GM12801 (cell line): ENCODE measurements around the gene FKBP5.

Experiments
- TF ChIP-seq, protein P1 (sequence below): IDR thresholded peaks from one replicate; pipeline ENCODE4 v1.5.1; 2011; ENCODE audit warnings: control low read depth; ENCODE audit not compliant: insufficient read length; ENCODE audit errors: extremely low read depth

The FKBP5 gene

DNA sequence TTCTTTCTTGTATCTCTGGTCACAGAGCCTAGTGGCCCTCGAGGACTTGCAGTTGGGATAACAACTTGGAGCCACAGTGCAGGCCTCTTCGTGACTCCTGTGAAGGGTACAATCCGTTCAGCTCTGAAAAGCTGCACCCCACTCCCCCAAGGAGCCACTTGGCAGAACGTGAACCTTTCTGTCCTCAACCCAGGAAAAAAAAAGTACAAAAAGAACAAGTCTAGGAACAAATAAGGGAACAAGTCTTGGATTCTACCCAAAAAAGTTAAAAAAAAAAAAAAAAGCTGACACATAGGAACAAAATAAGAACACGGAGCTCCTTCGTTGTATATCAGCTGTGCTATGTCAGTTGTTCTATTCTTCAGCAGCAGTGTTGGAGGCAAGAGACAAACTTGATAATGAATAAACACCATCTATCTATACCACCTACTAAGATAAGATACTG, 98.1 kb downstream of the FKBP5 start:
- TF ChIP-seq, protein P1, sequence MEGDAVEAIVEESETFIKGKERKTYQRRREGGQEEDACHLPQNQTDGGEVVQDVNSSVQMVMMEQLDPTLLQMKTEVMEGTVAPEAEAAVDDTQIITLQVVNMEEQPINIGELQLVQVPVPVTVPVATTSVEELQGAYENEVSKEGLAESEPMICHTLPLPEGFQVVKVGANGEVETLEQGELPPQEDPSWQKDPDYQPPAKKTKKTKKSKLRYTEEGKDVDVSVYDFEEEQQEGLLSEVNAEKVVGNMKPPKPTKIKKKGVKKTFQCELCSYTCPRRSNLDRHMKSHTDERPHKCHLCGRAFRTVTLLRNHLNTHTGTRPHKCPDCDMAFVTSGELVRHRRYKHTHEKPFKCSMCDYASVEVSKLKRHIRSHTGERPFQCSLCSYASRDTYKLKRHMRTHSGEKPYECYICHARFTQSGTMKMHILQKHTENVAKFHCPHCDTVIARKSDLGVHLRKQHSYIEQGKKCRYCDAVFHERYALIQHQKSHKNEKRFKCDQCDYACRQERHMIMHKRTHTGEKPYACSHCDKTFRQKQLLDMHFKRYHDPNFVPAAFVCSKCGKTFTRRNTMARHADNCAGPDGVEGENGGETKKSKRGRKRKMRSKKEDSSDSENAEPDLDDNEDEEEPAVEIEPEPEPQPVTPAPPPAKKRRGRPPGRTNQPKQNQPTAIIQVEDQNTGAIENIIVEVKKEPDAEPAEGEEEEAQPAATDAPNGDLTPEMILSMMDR = no peak

DNA sequence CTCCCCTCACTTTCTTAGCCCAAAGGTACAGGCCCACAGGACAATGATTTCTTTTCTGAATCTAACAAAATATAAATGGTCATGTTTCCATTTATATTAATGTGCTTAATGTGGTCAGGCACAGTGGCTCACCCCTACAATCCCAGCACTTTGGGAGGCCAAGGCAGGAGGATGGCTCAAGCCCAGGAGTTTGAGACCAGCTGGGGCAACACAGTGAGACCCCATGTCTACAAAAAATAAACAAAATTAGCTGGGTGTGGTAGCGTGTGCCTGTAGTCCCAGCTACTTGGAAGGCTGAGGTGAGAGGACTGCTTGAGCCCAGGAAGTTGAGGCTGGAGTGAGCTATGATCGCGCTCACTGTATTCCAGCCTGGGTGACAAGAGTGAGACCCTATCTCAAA, 98.8 kb downstream of the FKBP5 start:
- TF ChIP-seq, protein P1 = no peak

GRCh38 chr6:35589201-35589739, 99.4 kb downstream of the FKBP5 start:
- TF ChIP-seq, protein P1 = no peak

- TF ChIP-seq, protein P1 = no peak
Measured at GRCh38 chr6:35587167-35587566, 101.5 kb downstream of the FKBP5 start.

- TF ChIP-seq, protein P1 = no peak
Measured at GRCh38 chr6:35586542-35586941, 102.2 kb downstream of the FKBP5 start.

GRCh38 chr6:35585658-35586057, 103.1 kb downstream of the FKBP5 start:
- TF ChIP-seq, protein P1 = no peak

DNA sequence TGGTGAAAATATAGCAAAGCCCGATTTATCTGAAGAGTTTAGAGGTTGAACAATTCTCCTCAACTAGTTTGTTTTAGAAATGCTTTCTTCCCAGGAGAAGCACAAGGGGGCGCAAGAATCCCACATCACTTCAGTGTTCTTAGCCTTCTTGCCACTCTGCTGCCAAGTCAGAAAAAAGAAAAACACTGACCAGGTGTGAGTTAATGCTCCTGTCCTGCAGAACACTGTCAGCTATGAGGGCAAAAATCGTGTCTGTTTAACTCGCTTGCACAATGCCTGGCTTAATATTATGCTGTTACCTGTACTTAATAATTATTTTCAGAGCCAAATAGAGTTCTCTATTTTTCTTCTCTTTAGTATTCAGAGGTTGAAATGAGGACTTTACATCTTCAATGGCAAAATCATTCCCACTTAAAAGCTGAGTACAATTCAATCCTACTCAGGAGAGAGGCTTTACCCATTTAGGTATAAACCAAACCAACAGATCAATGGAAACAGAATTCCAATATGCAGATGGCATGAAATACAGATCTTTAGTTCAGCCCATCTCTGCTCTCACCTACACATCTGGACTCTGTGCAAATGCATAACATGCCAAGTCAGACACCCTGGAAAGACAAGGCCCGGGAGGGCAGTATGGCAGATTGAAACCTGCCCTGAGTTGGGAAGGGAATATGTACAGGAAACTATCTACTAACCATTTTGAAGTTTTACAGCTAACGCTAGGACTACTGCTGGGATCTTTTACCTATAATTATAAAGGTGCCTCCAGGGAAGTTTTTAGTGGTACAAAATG, 104.6 kb downstream of the FKBP5 start:
- TF ChIP-seq, protein P1 = no peak
